ENCODE data around the gene INO80E. TPM values are rescaled to one million over a fixed set of nuclear protein-coding genes. Genes with fewer than 3 reads are reported as not detected.
A peak's percentile ranks its signal among the peaks of the same experiment; 100 is the strongest.

Gene INO80E, protein sequence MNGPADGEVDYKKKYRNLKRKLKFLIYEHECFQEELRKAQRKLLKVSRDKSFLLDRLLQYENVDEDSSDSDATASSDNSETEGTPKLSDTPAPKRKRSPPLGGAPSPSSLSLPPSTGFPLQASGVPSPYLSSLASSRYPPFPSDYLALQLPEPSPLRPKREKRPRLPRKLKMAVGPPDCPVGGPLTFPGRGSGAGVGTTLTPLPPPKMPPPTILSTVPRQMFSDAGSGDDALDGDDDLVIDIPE
- total RNA-seq = 10 to 100 TPM; 75.9 to 79.1 TPM

DNA sequence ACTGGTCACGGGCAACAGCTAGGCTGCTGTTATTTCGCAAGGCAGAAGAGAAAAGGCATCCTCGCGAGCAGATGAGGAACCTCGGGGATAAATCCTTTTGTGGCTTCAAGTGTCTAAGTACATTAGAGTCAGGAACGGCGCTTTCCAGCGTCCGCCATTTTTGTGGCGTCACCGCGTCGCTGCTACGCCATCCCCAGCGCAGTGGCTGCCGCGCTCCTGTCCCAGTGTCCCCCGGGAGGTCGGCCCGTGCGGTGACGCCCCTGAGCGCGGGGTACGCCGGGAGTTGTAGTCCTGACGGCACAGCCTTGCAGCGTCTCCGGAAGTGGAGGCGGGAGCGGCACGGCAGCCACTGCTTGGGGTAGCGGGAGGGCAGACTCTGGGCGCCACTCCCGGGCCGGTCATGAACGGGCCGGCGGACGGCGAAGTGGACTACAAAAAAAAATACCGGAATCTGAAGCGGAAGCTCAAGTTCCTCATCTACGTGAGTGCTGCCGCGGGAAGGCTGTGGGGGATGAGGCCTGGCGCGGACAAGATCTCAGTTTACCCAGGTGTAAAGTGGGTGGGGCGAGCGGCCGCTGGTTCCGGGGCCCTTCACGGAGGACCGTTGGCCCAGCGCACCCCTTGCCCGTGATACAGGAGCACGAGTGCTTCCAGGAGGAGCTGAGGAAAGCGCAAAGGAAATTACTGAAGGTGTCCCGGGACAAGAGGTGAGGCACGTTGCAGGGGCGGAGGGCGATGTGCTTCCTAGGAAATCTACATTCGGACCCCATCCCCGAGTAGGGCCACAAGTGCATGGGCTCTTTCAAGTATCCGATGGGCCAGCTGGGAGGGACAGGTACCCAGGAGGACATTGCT lies at the start of gene INO80E:
INO80E (plus strand) TSS at position 331 of the 855 bp plus-strand sequence; CDS start at position 401, 70 bp downstream.
- peak within 1 kb of the TSS; percentile 99 for H3K27ac Mint-ChIP-seq
- peak; percentile 99 for DNase-seq
- CTCF ChIA-PET = interaction anchor here (0.8 to 3.2 kb wide), 7 partner anchors 10 to 305 kb away, joined by 3 to 14 read pairs (median 5); partner anchors contain the start of gene PAGR1
- intact Hi-C loops (cut with micrococcal nuclease) = no loop called here
- H3K27me3 Mint-ChIP-seq = no peaks in the 10 kb centered on the region
- H3K9me3 Mint-ChIP-seq = no peaks in the 10 kb centered on the region
- peak; percentile 97 for ATAC-seq
- peaks cover 29% of the 10 kb centered on the region for H3K4me1 Mint-ChIP-seq (ENCODE audit: low read depth)
- peaks cover 30% of the 10 kb centered on the region for H3K36me3 Mint-ChIP-seq (ENCODE audit: low read depth)
- POLR2A ChIA-PET = interaction anchor here (0.6 to 7.7 kb wide), 21 partner anchors 10 to 189 kb away, joined by 3 to 74 read pairs (median 5); partner anchors contain the start of genes ALDOA, ASPHD1, DOC2A and KCTD13
- TF ChIP-seq, protein P1, sequence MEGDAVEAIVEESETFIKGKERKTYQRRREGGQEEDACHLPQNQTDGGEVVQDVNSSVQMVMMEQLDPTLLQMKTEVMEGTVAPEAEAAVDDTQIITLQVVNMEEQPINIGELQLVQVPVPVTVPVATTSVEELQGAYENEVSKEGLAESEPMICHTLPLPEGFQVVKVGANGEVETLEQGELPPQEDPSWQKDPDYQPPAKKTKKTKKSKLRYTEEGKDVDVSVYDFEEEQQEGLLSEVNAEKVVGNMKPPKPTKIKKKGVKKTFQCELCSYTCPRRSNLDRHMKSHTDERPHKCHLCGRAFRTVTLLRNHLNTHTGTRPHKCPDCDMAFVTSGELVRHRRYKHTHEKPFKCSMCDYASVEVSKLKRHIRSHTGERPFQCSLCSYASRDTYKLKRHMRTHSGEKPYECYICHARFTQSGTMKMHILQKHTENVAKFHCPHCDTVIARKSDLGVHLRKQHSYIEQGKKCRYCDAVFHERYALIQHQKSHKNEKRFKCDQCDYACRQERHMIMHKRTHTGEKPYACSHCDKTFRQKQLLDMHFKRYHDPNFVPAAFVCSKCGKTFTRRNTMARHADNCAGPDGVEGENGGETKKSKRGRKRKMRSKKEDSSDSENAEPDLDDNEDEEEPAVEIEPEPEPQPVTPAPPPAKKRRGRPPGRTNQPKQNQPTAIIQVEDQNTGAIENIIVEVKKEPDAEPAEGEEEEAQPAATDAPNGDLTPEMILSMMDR (IDR thresholded peaks at IDR 0.05) = no peak
- H3K4me3 Mint-ChIP-seq = peak within 1 kb of the TSS; percentile 96

DNA sequence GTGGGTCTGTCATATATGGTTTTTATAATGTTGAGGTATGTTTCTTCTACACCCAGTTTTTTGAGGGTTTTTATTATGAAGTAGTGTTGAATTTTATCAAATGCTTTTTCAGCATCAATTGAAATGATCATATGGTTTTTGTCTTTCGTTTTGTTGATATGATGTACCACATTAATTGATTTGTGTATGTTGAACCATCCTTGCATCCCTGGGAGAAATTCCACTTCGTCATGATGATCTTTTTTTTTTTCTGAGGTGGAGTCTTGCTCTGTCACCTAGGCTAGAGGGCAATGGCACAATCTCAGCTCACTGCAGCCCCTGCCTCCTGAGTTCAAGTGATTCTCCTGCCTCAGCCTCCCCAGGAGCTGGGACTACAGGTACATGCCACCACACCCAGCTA lies 48.1 kb upstream of the INO80E start:
- Mint-ChIP-seq H3K27ac (no peak overlapping the region), H3K4me3 (no peak overlapping the region)
- POLR2A ChIA-PET = no interaction called here

DNA sequence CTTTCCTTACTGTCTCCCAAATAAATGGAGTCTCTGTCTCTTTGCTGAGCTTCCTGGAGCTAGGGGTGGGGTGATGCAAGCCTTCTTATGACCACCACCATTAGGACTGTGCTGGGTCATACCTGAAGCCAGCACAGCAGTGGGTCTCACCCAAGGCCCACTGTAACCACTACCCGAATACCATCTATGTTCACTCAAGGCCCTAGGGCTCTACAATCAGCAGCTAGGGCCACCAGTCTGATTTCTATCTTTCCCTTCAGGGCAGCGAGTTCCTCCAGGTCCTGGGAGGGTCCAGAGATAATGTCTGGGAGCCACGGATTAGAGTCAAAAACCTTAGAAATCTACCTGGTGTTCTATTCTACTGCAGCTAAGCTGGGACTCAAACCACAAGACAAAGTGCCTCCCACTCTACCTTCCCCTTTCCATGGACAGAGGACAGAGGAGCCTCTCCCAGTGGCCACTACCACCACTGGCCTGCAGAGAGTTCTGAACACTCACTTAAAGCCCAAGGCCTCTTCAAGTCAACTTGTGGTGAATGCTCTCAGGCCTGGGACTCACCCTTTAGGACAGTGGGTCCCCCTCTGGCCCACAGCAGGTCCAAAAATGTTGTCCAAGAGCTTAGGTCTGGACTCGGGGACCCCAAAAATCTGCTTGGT lies 45.1 kb upstream of the INO80E start:
- TF ChIP-seq, protein P1 (IDR thresholded peaks at IDR 0.05) = no peak
- ChIA-PET CTCF (no interaction called here), POLR2A (interaction anchor here (0.5 to 1.2 kb wide), 3 partner anchors 23 to 64 kb away, joined by 3 read pairs; partner anchors contain the start of gene KCTD13)
- no peak overlapping the region for H3K4me3 Mint-ChIP-seq
- ATAC-seq (no peak), DNase-seq (no peak)
- no peak overlapping the region for H3K27ac Mint-ChIP-seq
- no peaks in the 10 kb centered on the region for H3K4me1 Mint-ChIP-seq (ENCODE audit: low read depth)
- intact Hi-C loops (cut with micrococcal nuclease) = no loop called here
- H3K36me3 Mint-ChIP-seq (ENCODE audit: low read depth) = no peaks in the 10 kb centered on the region
- peaks cover 2% of the 10 kb centered on the region for H3K27me3 Mint-ChIP-seq
- H3K9me3 Mint-ChIP-seq = peaks cover 4% of the 10 kb centered on the region

More for the DNA sequence above, 48.1 kb upstream of the INO80E start:
- ATAC-seq (no peak), DNase-seq (no peak)
- peaks cover 4% of the 10 kb centered on the region for H3K9me3 Mint-ChIP-seq
- CTCF ChIA-PET = no interaction called here
- TF ChIP-seq, protein P1 (IDR thresholded peaks at IDR 0.05) = no peak
- H3K27me3 Mint-ChIP-seq = peaks cover 2% of the 10 kb centered on the region
- H3K4me1 Mint-ChIP-seq (ENCODE audit: low read depth) = no peaks in the 10 kb centered on the region
- intact Hi-C loops (cut with micrococcal nuclease) = no loop called here
- H3K36me3 Mint-ChIP-seq (ENCODE audit: low read depth) = no peaks in the 10 kb centered on the region

DNA sequence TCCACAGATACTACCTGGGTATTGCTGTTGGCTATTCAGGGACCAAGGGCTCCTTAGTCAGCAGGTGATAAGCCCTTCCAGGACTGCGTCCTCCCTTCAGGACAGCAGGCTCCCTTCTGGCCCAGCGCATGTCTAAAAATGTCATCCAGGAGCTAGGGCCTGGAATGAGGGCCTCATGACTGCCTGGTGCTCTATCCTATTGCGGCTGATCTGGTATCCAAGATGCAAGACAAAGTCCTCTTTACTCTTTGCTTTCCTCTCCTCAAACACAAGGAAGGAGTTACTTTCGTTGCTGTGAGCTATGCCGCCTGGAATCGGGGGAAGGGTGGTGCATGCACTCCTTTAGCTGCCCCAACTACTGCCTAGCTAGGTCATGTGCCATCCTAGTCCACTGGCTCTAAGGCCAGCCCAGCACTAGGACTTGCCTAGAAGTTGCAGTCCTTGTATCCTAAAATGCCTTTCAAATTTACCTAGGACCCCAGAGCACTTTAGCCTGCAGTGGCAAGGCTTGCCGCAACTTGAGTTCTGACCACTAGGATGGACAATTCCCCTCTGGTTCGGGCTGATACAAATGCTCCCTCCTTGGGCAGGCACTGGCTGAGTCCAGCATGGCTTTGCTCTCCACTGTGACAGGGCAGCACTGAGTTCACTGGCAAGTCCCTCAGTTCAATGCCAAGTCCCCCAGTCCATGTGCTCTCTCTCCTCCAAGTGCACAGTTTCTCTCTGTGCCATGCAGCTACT lies 44.2 kb upstream of the INO80E start:
- no peak for ATAC-seq
- Mint-ChIP-seq H3K4me3 (no peak overlapping the region), H3K9me3 (peaks cover 4% of the 10 kb centered on the region), H3K36me3 (ENCODE audit: low read depth) (no peaks in the 10 kb centered on the region), H3K27me3 (peaks cover 2% of the 10 kb centered on the region), H3K27ac (no peak overlapping the region), H3K4me1 (ENCODE audit: low read depth) (no peaks in the 10 kb centered on the region)
- no peak for DNase-seq
- ChIA-PET POLR2A (interaction anchor here (0.7 to 1.2 kb wide), 3 partner anchors 26 to 75 kb away, joined by 3 read pairs; partner anchors contain the start of gene KCTD13), CTCF (no interaction called here)
- intact Hi-C loops (cut with micrococcal nuclease) = no loop called here
- TF ChIP-seq, protein P1 (IDR thresholded peaks at IDR 0.05) = no peak
